HepG2 (cell line): Measurements from ENCODE around the gene RUVBL1. TPM values are rescaled to one million over a fixed set of nuclear protein-coding genes. Genes with fewer than 3 reads are reported as not detected.
A peak's percentile ranks its signal among the peaks of the same experiment; 100 is the strongest.

Experiments
- CBX5 ChIP-seq: sonication (generic); formaldehyde crosslinking; IDR thresholded peaks from 2 replicates; pipeline ENCODE4 v1.4.0; 2020; ENCODE audit warnings: missing genetic modification reagents, borderline replicate concordance
- GATA4 ChIP-seq: sonication (generic); IDR thresholded peaks from 2 replicates; pipeline ENCODE4 v1.6.1; 2016; ENCODE audit warnings: antibody characterized with exemption, low read depth, borderline replicate concordance
- GTF3A ChIP-seq: sonication (generic); formaldehyde crosslinking; conservative IDR thresholded peaks from 2 replicates; pipeline ENCODE4 v1.4.0; 2020; ENCODE audit warnings: mild to moderate bottlenecking, missing genetic modification reagents
- PPARG ChIP-seq: conservative IDR thresholded peaks from 2 replicates; pipeline ENCODE4 v1.6.1; 2016; ENCODE audit warnings: missing biosample characterization, missing genetic modification reagents
- RFX5 ChIP-seq: IDR thresholded peaks from 2 replicates; pipeline ENCODE4 v1.6.1; 2011; ENCODE audit warnings: low read depth, low read length, improper control_type of control experiment
- RXRB ChIP-seq: IDR thresholded peaks from 2 replicates; pipeline ENCODE4 v1.6.1; 2016; ENCODE audit warnings: borderline replicate concordance, missing genetic modification reagents, missing compliant biosample characterization
- SUZ12 ChIP-seq: fragments of 150-350 bp; IDR thresholded peaks from 2 replicates; pipeline ENCODE4 v1.6.1; 2014; ENCODE audit warnings: low read depth, low read length
- ZNF12 ChIP-seq: sonication (generic); formaldehyde crosslinking; IDR thresholded peaks from 2 replicates; pipeline ENCODE4 v1.5.0; 2020; ENCODE audit warnings: missing genetic modification reagents
- ZNF232 ChIP-seq: sonication (generic); formaldehyde crosslinking; IDR thresholded peaks from 2 replicates; pipeline ENCODE4 v1.4.0; 2020; ENCODE audit warnings: missing genetic modification reagents, borderline replicate concordance
- ZNF513 ChIP-seq: sonication (generic); formaldehyde crosslinking; conservative IDR thresholded peaks from 2 replicates; pipeline ENCODE4 v1.5.0; 2020; ENCODE audit warnings: missing genetic modification reagents
- ZNF883 ChIP-seq: sonication (generic); formaldehyde crosslinking; IDR thresholded peaks from 2 replicates; pipeline ENCODE4 v1.5.1; 2020; ENCODE audit warnings: mild to moderate bottlenecking, missing genetic modification reagents; ENCODE audit errors: not compliant biosample characterization
- polyA plus RNA-seq, 8 experiments: library from polyadenylated mRNA; depleted of rRNA in 3 of 8; stranded (reverse) in 7 of 8; unstranded in 1 of 8; fragments of >200 nt; fragmentation: Illumina TruSeq in 4 of 8; extraction: Trizol in 4 of 8; gene quantifications; 2 replicates each; pipeline versions ENCODE4 v1.2.1 to v1.2.3, GENCODE V29; 2011 to 2016; ENCODE audit warnings: low read depth in 4 of 8, missing spikeins in 1 of 8, mixed read lengths in 1 of 8; ENCODE audit not compliant: insufficient read depth in 1 of 8
- total RNA-seq, 5 experiments: library from RNA; depleted of rRNA; stranded (reverse); fragments of >200 nt; fragmentation: Illumina TruSeq; extraction: Trizol; gene quantifications; 2 replicates each; pipeline ENCODE4 v1.2.3, GENCODE V29; 2016; ENCODE audit warnings: low read depth in 1 of 5
- TF ChIP-seq, protein P1 (sequence below), 2 experiments: fragments of 450-650 bp in 1 of 2; sonication (generic) in 1 of 2; formaldehyde crosslinking in 1 of 2; IDR thresholded peaks; 2 replicates each; pipeline versions ENCODE4 v1.6.1 to v1.8.0; 2016 to 2022; ENCODE audit warnings: antibody characterized with exemption in 1 of 2, mild to moderate bottlenecking in 1 of 2, missing genetic modification reagents in 1 of 2
- TF ChIP-seq, protein P2 (sequence below): sonication (generic); formaldehyde crosslinking; IDR thresholded peaks from 2 replicates; pipeline ENCODE4 v1.4.0; 2020; ENCODE audit warnings: missing genetic modification reagents, borderline replicate concordance
- TF ChIP-seq, protein P3 (sequence below): sonication (generic); formaldehyde crosslinking; IDR thresholded peaks from 2 replicates; pipeline ENCODE4 v1.4.0; 2020; ENCODE audit warnings: mild to moderate bottlenecking, low read depth, missing genetic modification reagents

Gene RUVBL1
- total and polyA plus RNA-seq, 2 of the 13 experiments (the other 11 are each of a cell fraction or from before 2014, with no cell fraction given) = 32.7 to 86.3 TPM

GRCh38 chr3:128153156-128154041 lies 29.8 kb upstream of the RUVBL1 start, which contains the start of gene EEFSEC (continued):
- TF ChIP-seq, protein P1, sequence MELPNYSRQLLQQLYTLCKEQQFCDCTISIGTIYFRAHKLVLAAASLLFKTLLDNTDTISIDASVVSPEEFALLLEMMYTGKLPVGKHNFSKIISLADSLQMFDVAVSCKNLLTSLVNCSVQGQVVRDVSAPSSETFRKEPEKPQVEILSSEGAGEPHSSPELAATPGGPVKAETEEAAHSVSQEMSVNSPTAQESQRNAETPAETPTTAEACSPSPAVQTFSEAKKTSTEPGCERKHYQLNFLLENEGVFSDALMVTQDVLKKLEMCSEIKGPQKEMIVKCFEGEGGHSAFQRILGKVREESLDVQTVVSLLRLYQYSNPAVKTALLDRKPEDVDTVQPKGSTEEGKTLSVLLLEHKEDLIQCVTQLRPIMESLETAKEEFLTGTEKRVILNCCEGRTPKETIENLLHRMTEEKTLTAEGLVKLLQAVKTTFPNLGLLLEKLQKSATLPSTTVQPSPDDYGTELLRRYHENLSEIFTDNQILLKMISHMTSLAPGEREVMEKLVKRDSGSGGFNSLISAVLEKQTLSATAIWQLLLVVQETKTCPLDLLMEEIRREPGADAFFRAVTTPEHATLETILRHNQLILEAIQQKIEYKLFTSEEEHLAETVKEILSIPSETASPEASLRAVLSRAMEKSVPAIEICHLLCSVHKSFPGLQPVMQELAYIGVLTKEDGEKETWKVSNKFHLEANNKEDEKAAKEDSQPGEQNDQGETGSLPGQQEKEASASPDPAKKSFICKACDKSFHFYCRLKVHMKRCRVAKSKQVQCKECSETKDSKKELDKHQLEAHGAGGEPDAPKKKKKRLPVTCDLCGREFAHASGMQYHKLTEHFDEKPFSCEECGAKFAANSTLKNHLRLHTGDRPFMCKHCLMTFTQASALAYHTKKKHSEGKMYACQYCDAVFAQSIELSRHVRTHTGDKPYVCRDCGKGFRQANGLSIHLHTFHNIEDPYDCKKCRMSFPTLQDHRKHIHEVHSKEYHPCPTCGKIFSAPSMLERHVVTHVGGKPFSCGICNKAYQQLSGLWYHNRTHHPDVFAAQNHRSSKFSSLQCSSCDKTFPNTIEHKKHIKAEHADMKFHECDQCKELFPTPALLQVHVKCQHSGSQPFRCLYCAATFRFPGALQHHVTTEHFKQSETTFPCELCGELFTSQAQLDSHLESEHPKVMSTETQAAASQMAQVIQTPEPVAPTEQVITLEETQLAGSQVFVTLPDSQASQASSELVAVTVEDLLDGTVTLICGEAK (IDR thresholded peaks at IDR 0.05) = peak; percentile 55
- TF ChIP-seq, protein P1 (CRISPR knock-in tag; IDR thresholded peaks at IDR 0.05) = peak; percentile 90
- TF ChIP-seq ZNF513 (no peak), RXRB (CRISPR knock-in tag) (peak; percentile 83), CBX5 (CRISPR knock-in tag) (peak; percentile 93; the same call in 1 of the 2 replicates), GTF3A (peak; percentile 54; the same call in 1 of the 2 replicates), ZNF232 (CRISPR knock-in tag) (no peak), RFX5 (no peak), ZNF12 (0 out of 2 replicates have a peak, but pooled peaks have one; percentile 10), GATA4 (no peak), ZNF883 (peak; percentile 95), PPARG (CRISPR knock-in tag) (no peak; the same call in 1 of the 2 replicates), SUZ12 (no peak)
- TF ChIP-seq, protein P2, sequence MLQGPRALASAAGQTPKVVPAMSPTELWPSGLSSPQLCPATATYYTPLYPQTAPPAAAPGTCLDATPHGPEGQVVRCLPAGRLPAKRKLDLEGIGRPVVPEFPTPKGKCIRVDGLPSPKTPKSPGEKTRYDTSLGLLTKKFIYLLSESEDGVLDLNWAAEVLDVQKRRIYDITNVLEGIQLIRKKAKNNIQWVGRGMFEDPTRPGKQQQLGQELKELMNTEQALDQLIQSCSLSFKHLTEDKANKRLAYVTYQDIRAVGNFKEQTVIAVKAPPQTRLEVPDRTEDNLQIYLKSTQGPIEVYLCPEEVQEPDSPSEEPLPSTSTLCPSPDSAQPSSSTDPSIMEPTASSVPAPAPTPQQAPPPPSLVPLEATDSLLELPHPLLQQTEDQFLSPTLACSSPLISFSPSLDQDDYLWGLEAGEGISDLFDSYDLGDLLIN (CRISPR knock-in tag) = 0 out of 2 replicates have a peak, but pooled peaks have one; percentile 80
- TF ChIP-seq, protein P3, sequence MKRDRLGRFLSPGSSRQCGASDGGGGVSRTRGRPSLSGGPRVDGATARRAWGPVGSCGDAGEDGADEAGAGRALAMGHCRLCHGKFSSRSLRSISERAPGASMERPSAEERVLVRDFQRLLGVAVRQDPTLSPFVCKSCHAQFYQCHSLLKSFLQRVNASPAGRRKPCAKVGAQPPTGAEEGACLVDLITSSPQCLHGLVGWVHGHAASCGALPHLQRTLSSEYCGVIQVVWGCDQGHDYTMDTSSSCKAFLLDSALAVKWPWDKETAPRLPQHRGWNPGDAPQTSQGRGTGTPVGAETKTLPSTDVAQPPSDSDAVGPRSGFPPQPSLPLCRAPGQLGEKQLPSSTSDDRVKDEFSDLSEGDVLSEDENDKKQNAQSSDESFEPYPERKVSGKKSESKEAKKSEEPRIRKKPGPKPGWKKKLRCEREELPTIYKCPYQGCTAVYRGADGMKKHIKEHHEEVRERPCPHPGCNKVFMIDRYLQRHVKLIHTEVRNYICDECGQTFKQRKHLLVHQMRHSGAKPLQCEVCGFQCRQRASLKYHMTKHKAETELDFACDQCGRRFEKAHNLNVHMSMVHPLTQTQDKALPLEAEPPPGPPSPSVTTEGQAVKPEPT (CRISPR knock-in tag) = peak; percentile 90
